ENCODE measurements around the gene PCDH9.

PCDH9 gene

DNA sequence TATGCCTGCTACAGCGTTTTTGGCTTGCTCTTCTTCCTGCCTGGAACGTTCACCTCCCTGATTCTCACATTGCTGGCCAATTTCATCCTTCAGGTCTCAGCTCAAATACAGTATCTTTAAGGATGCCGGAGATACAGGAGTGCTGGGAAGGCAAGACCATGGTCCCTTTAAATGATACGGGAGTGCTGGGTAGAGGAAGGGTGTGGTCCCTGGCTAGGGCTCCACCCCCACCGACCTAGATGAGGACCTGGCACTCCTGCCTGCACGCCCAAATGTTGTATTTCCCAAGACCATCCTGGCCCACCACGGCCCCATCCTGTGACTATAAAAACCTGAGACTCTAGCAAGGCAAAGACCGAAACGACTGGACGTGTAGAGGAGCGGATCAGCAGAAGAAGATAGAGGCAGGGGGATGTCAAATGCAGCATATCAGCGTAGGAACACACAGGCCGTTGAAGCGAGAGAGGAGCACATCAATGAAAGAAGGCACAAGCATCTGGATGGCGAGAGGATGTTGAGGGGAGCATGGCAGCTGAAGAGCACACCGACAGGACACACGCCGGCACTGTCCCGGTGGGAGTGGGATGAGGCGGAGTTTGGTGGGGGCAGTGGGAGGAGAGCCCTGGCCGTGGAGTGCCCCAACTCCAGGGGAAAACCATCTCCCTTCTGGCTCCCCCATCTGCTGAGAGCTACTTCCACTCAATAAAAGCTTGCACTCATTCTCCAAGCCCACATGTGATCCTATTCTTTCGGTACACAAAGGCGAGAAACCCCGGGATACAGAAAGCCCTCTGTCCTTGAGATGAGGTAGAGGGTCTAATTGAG, 74.0 kb downstream of the PCDH9 start:
- no peak for DNase-seq (ENCODE audit: low read depth)

DNA sequence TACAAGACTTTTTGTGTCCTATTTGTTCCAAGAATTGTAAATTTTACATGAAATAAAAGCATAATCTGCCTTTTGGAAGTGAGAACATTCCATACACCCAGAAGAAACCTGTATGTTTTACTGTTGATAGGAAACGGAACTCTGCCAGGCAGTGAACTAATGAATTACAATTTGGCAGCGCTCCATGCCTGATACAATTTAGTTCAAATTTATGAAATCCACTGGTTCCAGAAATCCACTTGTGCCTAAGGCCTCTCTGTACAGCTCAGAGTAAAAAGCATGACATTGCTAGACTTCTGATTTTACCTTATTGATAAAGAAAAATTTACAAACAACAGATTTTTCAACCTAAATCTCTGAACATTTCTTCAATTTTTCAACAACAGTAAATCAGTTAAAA, 78.1 kb downstream of the PCDH9 start:
- DNase-seq (ENCODE audit: low read depth): no peak

DNA sequence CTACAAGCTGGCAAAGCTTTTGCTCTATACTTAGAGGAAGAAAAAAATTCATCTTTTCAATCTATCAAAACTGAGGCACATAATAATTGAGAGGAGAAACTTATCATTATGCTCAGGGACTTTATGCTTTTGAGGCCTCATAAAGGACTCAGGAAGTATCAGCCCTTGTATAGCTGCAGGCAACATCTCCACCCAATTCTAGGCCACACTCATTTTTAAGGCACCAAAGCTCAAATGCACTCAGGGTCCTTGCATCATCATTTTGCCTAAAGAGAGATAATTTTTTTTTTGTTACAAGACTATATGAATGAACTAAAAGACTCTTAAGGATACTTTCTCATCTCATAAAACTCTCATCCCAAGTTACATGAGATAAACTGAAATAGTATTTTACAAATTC, 78.5 kb downstream of the PCDH9 start:
- DNase-seq (ENCODE audit: low read depth): no peak

DNA sequence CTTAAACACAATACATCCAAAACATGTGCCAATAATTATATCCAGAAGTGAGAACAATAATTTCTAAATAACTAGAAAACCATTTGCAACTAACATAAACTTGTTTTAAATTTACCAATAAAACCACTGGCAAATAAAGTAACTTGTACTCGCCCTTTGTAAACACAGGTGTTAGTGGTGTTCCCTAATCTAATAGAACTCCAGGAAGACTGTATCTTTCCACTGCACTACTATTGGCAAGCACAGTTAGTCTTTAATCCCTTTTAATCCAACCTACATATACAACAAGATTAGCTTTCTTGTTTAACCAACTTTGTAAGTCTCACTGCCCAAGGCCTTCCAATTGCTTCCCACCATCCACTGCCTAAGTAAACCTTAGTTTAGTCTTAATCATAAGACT, 79.5 kb downstream of the PCDH9 start:
- no peak for DNase-seq (ENCODE audit: low read depth)

- DNase-seq (ENCODE audit: low read depth): peak; percentile 33
Measured at GRCh38 chr13:67148161-67148571, 82.0 kb downstream of the PCDH9 start.

DNA sequence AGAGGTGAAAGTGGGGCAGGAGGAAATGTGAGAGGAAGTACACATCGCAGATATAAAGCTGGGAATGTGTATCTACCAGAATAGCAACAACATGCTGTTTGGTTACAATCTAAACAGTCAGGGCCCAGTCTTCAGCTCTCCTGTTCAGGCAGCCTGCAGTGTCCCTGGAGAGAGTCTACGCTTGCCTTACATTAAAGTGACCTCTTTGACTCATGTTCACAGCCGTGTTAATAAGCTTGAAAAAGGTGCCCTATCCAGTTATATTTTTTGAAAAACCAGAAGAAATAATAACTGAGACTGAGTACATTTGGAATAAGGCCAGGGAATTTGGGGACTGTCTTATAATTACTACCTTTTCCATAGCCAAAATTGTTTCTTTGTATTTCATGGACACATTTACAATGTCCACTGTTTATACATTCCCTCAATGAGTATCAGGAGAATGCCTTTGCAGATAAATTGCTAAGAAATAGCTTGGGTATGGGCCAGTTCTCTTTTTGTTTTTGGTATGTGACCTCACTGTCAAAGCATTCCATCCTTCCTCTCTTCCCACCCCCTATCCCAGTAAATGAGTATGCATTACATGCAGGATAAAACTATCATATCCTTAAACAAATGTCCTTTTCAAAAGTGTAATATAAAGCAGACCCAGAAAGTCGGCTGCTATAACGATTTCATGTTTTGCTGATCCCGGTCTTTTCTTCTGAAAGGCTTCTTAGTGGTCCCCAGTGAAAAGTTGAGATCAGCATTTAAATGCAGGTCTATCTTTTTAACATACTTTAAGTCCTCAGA, 82.6 kb downstream of the PCDH9 start:
- DNase-seq (ENCODE audit: low read depth): peak; percentile 65

DNA sequence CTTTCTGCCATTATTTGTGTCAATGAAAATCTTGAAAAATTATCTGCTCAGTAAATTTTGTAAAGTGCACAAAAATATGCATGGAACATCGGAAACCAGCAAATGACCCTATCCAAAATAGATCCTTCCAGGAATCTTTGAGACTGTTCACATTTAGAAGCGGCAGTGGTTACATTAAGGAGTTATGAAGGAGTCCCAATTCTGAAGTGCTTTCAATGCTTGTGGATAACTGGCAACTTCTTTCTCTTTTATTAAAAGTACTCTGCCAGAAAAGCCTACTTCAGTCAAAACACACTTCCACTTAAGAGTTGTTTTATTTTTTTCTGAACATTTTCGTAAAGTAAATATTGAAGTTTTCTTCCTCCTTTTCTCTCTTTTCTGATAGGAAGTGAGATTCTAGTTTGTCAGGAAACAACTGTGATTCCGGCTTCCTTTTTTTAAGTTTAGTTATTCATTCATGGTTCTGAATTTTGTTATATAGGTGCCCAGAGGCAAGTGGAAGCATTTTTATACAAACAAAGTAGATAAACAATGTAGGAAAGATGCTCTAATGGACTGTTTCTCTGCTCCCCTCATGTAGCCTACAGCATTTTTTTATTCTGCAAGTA, 83.5 kb downstream of the PCDH9 start:
- DNase-seq (ENCODE audit: low read depth): no peak

GRCh38 chr13:67145950-67146349, 84.2 kb downstream of the PCDH9 start:
- DNase-seq (ENCODE audit: low read depth): no peak

DNA sequence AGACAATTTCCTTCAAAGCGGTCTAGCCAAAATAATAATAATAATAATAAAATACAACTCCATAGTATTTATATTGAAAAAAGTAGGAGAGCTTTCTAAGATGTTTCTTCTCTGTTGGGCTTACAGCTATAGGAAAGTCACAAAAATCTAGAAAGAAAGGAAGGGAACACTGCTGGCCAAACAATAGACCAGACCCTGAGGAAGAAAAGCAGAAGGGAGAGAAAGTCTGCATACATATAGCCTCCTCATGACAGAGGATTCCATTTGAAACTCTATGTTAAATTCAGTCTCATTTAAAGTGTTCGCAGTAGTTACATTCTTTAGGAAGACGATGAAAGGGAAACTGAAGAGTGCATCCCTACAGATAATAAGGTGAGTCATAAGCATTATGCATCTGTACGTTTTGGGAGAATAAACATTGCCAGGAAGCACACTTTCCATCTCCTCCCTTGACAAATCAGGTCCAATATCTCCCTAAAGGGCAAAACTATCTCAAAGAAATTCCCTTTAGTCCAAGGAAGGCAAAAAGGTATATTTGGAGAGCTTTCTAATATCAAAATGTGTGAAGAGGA, 86.5 kb downstream of the PCDH9 start:
- no peak for DNase-seq (ENCODE audit: low read depth)

DNA sequence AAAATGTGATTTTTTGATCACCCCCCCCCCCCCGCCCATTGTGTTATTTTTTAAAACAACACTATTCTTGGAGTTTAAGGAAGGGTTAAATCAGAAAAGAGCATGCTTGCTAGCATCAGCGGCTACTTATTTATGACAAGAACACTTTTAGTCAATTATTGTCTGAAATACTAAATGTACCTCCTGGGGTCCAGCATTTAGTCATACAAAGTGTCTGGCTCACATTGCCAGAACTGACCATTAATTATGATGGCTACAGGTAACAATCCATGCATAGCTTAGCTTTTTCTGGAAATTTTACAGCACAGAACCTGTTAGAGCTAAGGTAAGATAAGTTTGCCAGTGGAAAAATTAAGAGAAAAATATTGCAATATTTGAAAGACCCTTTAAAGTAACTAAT, 90.1 kb downstream of the PCDH9 start:
- DNase-seq (ENCODE audit: low read depth): no peak

DNA sequence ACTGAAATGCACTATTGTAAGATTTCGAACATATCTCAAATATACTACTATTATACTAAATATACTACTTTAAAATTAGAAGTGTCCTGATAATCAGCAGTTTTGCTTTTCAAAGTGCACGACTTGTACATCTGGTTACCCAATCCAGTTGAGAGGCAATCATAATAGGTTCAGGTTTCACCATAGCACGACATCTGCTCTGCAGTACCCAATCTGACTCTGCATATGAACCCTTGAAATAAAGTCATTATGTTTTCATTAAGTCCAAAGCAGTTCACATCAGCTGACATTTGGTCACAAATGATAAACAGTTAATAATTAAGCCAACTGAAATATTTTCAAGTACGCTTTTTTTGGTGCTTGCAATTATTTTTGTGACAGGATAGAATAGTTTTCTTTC, 90.6 kb downstream of the PCDH9 start:
- peak; percentile 28 for DNase-seq (ENCODE audit: low read depth)

DNA sequence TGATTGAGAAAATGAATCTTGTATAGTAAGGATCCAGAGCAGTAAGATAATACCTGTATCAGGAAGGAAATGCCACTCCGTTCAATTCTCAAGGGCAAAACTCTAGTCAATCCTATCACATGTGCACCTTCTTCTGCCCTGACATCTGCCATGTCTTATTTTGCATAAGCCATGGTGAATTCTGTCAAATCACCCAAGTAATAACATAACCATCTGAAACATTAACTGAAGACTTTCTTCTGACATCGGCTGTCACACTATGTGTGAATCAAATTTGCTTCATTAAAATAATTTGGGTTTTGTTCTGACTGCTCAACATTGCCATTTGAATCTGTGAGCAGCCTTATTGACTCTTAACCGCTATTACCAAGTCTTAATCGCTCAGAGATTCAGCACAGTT, 91.2 kb downstream of the PCDH9 start:
- DNase-seq (ENCODE audit: low read depth): no peak

DNA sequence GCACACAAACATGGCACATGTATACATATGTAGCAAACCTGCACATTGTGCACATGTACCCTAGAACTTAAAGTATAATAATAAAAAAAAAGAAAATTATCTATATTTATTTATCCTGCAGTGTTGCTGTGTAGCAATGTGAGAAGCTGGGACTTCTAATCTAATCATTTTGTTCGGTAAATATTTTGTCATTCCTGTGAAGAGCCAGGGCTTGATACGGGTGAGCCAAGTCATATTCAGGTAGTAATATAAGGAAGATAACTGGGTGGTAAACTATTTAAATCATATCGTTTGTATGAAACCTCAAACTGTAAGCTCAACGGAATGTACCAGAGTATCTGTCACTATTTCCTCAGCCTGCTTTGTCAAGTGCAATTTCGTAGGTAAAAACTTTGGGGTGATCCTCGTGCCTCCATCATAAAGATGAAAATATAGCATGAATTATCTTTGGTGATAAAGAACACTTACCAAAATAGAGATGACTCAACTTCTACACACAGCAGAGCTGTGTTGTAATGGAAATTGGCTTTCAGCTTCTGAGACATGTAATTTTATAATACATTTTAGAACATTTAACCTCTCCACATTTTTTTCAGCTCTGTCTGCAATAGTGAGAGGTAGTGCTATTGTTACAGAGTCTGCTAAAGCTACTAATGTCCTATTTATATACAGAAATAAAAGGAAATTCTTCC, 92.9 kb downstream of the PCDH9 start:
- peak; percentile 47 for DNase-seq (ENCODE audit: low read depth)

DNA sequence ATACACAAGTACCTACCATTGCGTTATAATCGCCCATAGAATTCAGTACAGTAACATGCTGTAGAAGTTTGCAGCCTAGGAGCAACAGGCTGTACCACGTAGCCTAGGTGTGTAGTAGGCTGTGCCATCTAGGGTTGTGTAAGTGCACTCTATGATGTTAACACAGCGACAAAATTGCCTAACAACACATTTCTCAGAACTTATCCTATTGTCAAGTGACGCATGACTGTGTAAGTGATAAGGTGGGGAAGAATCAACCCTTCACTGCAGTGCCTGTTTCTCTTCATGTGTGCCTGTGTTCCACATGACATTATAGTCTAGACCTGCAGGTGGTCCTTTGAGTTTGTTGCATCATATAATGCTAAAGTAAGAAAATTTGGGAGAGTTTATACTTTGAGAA, 94.0 kb downstream of the PCDH9 start:
- no peak for DNase-seq (ENCODE audit: low read depth)

DNA sequence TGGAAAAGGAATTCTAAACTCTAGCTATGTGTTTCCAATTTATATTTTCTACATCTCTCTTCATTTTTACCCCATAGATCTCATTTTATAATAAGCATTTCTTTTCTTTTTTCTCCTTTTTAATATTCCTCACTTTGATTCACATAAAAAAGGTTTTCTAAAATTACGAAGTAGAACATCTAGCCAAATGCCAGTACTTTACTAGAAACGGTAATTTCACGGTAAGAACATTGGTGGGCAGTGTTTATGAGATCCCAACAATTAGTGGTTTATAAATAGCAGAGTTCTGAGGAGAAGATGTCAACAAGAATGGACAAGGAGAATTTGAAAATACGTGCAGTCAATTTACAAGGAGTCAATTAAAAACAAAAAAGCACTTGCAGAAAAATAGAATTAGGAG, 94.8 kb downstream of the PCDH9 start:
- no peak for DNase-seq (ENCODE audit: low read depth)

DNA sequence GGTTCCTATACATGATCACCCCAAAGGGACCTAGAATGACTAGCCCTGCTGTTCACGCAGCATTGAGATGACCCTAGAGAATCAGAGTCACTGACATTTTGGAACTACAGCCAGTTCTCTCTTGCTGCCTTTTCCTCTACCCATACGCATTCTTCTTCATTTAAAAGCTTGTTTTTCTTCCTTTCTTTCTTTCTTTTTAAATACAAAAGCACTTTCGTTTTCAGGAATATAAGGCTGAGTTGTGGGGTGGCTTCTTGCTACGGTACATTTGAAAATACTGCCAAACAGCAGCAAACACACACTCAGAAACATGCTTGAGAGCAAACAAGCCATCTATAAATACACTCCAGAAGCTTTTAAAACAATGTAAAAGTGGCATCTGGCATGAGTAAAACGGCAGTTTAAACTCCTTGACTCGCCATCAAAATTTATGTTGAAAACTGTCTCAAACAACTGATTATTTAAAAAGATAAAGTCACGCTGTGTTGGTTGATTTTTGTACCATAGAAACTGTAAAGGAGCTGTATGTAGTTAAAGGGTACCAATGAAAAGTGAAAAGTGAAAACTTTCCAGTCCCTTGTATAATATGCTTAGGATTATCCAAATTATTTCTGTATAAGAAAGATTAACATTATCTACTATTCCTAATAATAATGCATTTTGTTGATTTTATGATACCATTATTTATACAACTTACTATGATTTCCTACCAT, 95.6 kb downstream of the PCDH9 start:
- DNase-seq (ENCODE audit: low read depth): no peak

DNA sequence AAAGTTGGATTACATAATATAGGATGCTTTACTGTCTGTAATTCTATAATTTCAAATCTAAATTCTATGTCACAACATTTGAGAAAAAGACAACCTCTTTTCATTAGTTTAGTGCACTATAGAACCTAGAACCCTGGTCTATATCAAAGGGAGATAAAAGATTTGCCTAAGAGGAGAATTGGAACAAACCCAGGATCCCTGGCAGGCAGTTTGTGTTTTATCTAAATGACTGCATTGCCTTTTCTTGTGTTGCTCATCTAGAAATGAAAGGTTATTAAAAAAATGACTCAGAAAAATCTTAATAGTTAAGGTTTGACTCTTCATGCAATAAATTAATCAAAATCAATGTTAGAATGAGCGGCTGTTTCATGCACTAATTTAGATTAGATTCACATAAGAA, 96.7 kb downstream of the PCDH9 start:
- DNase-seq (ENCODE audit: low read depth): no peak

DNA sequence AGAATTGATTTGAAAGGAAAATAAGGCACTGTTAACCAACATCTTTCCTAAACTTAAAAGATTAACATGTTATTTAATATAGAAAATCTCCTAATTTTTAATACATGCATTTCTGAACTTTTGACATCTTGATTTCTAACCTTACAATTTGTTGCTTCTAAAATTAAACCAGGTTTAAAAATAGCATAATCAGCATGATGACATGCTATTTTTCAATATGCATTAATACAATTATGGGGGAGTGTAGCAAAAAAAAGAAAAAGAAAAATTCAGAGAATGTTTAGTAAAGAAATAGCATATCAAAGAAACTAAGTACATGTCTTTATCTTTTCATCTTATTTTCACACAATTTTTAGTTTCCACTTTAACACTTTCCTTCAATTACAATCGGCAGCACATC, 98.7 kb downstream of the PCDH9 start:
- no peak for DNase-seq (ENCODE audit: low read depth)

DNA sequence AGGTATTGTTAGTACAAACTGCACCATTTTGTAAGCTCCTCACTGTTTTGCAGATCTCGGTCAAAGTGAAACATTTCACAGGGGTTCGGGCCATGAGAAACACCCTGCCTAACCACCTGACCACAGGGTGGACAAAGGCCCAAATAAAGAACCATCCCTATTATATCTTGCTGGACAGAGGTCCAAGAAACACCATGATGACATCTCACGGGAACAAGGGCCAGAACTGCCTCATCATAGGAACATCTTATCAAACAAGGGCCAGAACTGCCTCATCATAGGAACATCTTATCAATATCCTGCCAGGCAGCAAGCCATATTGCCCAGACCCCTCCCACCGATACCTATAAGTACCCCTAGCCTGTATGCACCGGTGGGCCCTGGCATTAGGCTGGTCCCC, 99.7 kb downstream of the PCDH9 start:
- DNase-seq (ENCODE audit: low read depth): no peak

- no peak for DNase-seq (ENCODE audit: low read depth)
Measured at GRCh38 chr13:67128136-67128535, 102.0 kb downstream of the PCDH9 start.

DNA sequence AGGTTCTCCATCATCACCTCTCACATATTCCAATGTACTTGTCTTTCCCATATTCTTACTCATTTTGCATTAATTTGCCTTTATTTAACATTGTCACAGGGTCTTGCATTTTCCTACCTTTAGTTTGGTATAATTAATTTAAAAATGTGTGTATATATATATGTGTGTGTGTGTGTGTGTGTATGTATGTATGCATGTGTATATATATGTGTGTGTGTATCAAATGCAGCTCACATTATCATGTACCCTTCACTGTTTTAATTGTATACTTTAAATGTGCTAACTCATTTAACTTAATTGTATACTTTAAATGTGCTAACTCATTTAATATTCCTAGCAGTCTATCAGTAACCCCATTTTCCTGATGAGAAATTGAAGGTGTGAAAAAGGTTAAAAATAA, 104.5 kb downstream of the PCDH9 start:
- no peak for DNase-seq (ENCODE audit: low read depth)

- no peak for DNase-seq (ENCODE audit: low read depth)
Measured at GRCh38 chr13:67123165-67123564, 107.0 kb downstream of the PCDH9 start.

Measured in fibroblast of gingiva (primary cell).